Liver (tissue), 3 donors: ENCODE data around the gene RNASE12.

Experiments
- ATF3 ChIP-seq: IDR thresholded peaks from 2 replicates; pipeline ENCODE4 v1.6.1; 2016; ENCODE audit warnings: antibody characterized with exemption
- CTCF ChIP-seq: fragments of 150-350 bp; IDR thresholded peaks from 2 replicates; pipeline ENCODE4 v1.5.1; 2017; ENCODE audit warnings: improper control_type of control experiment, low read depth, low read length; ENCODE audit not compliant: missing input control
- EGR1 ChIP-seq, 2 donors: IDR thresholded peaks; 2 replicates each; pipeline ENCODE4 v1.6.1; 2016 to 2018; ENCODE audit warnings: antibody characterized with exemption in 2 of 2, low read depth in 2 of 2
- GABPA ChIP-seq, 2 donors: IDR thresholded peaks in 1 of 2; conservative IDR thresholded peaks in 1 of 2; 2 replicates each; pipeline ENCODE4 v1.6.1; 2016; ENCODE audit warnings: antibody characterized with exemption in 2 of 2, mild to moderate bottlenecking in 1 of 2, moderate library complexity in 1 of 2
- JUND ChIP-seq, 2 donors: IDR thresholded peaks; 2 replicates each; pipeline ENCODE4 v1.6.1; 2016; ENCODE audit warnings: antibody characterized with exemption in 2 of 2
- MAX ChIP-seq: IDR thresholded peaks from 2 replicates; pipeline ENCODE4 v1.6.1; 2016; ENCODE audit warnings: antibody characterized with exemption
- RAD21 ChIP-seq, 2 donors: IDR thresholded peaks; 2 replicates each; pipeline ENCODE4 v1.6.1; 2016; ENCODE audit warnings: antibody characterized with exemption in 2 of 2, mild to moderate bottlenecking in 2 of 2
- REST ChIP-seq: IDR thresholded peaks from 2 replicates; pipeline ENCODE4 v1.6.1; 2016; ENCODE audit warnings: antibody characterized with exemption, mild to moderate bottlenecking
- RXRA ChIP-seq, 2 donors: IDR thresholded peaks; 2 replicates each; pipeline ENCODE4 v1.6.1; 2017 to 2018; ENCODE audit warnings: antibody characterized with exemption in 2 of 2, mild to moderate bottlenecking in 1 of 2
- SP1 ChIP-seq: IDR thresholded peaks from 2 replicates; pipeline ENCODE4 v1.6.1; 2018; ENCODE audit warnings: antibody characterized with exemption, mild to moderate bottlenecking
- YY1 ChIP-seq: IDR thresholded peaks from 2 replicates; pipeline ENCODE4 v1.6.1; 2016; ENCODE audit warnings: antibody characterized with exemption, mild to moderate bottlenecking
- donor health status: healthy.
- donor health status: healthy.

- TF ChIP-seq CTCF, result no peak
- TF ChIP-seq MAX, result no peak
- no peak for TF ChIP-seq REST
- no peak for TF ChIP-seq ATF3
- TF ChIP-seq YY1, result no peak
- no peak for TF ChIP-seq SP1
- TF ChIP-seq RXRA (IDR thresholded peaks at IDR 0.05), result no peak
- no peak for TF ChIP-seq RAD21 (IDR thresholded peaks at IDR 0.05)
- no peak for TF ChIP-seq GABPA (IDR thresholded peaks at IDR 0.05 in 1 of 2, conservative IDR thresholded peaks at IDR 0.05 in 1 of 2)
- TF ChIP-seq EGR1 (IDR thresholded peaks at IDR 0.05; ENCODE audit: low read depth in 2 of 2), result no peak
- TF ChIP-seq JUND (IDR thresholded peaks at IDR 0.05), result no peak
Observed at GRCh38 chr14:20612403-20612802, 21.2 kb upstream of the RNASE12 start.
